GM23248 (cell line): Measurements from ENCODE around the gene IGFLR1. TPM values are rescaled to one million over a fixed set of nuclear protein-coding genes. Genes with fewer than 3 reads are reported as not detected.

Experiments used
- DNase-seq: peaks from one replicate; pipeline ENCODE4 v3.0.0-alpha.2; 2015
- H2AFZ ChIP-seq: fragments of 200-600 bp; sonication (generic); 2 replicates; pipeline ENCODE4 v1.6.1; 2016; ENCODE audit warnings: antibody characterized with exemption
- H3F3A ChIP-seq: fragments of 200-600 bp; sonication (generic); 2 replicates; pipeline ENCODE4 v1.6.1; 2016; ENCODE audit warnings: mild to moderate bottlenecking, antibody characterized with exemption, mixed run types; ENCODE audit not compliant: insufficient read depth
- H3K27ac ChIP-seq: fragments of 200-600 bp; sonication (generic); 2 replicates; pipeline ENCODE4 v1.5.1; 2016; ENCODE audit warnings: mild to moderate bottlenecking
- H3K27me3 ChIP-seq: fragments of 200-600 bp; sonication (generic); replicated peaks from 2 replicates; pipeline ENCODE4 v1.6.1; 2016; ENCODE audit warnings: mild to moderate bottlenecking; ENCODE audit not compliant: insufficient read depth
- H3K36me3 ChIP-seq: fragments of 200-600 bp; sonication (generic); 2 replicates; pipeline ENCODE4 v1.6.1; 2016; ENCODE audit warnings: low read depth, mild to moderate bottlenecking
- H3K4me1 ChIP-seq: fragments of 200-600 bp; sonication (generic); 2 replicates; pipeline ENCODE4 v1.6.1; 2016; ENCODE audit warnings: mild to moderate bottlenecking; ENCODE audit not compliant: insufficient read depth
- H3K4me2 ChIP-seq: fragments of 200-600 bp; sonication (generic); one replicate; pipeline ENCODE4 v1.6.1; 2016; ENCODE audit warnings: mild to moderate bottlenecking; ENCODE audit not compliant: unreplicated experiment
- H3K4me3 ChIP-seq: fragments of 200-600 bp; sonication (generic); 2 replicates; pipeline ENCODE4 v1.5.1; 2016; ENCODE audit warnings: mild to moderate bottlenecking
- H3K79me2 ChIP-seq: fragments of 200-600 bp; sonication (generic); 2 replicates; pipeline ENCODE4 v1.6.1; 2016; ENCODE audit warnings: mild to moderate bottlenecking; ENCODE audit not compliant: insufficient read depth
- H3K9ac ChIP-seq: fragments of 200-600 bp; sonication (generic); 2 replicates; pipeline ENCODE4 v1.6.1; 2016; ENCODE audit warnings: mild to moderate bottlenecking
- H3K9me2 ChIP-seq: fragments of 200-600 bp; sonication (generic); 2 replicates; pipeline ENCODE4 v1.6.1; 2016; ENCODE audit warnings: mixed run types, mild to moderate bottlenecking, moderate library complexity; ENCODE audit not compliant: insufficient read depth
- H3K9me3 ChIP-seq: fragments of 200-600 bp; sonication (generic); one replicate; pipeline ENCODE4 v1.6.1; 2017; ENCODE audit warnings: low read depth
- H4K20me1 ChIP-seq: fragments of 200-600 bp; sonication (generic); 2 replicates; pipeline ENCODE4 v1.6.0; 2016; ENCODE audit not compliant: insufficient read depth
- EZH2 ChIP-seq: fragments of 200-600 bp; sonication (generic); IDR thresholded peaks from 2 replicates; pipeline ENCODE4 v1.6.1; 2018; ENCODE audit warnings: antibody characterized with exemption, mild to moderate bottlenecking; ENCODE audit not compliant: insufficient read depth, poor library complexity, severe bottlenecking
- EZH2phosphoT487 ChIP-seq: fragments of 200-600 bp; sonication (generic); IDR thresholded peaks from 2 replicates; pipeline ENCODE4 v1.6.1; 2018; ENCODE audit warnings: antibody characterized with exemption, moderate library complexity, mild to moderate bottlenecking, low read depth; ENCODE audit not compliant: insufficient read depth
- WGBS, 2 experiments: methylation state at CpG; one replicate each; pipeline ENCODE4 v1.1.6; 2015 to 2017; ENCODE audit warnings: low lambda C conversion rate in 2 of 2, low coverage in 1 of 2; ENCODE audit errors: missing lambda C conversion rate in 2 of 2; 5-methylcytosine and 5-hydroxymethylcytosine counted together
- in situ Hi-C: fragments of 300-500 bp; cut with MboI; formaldehyde crosslinking; loops from 2 replicates; pipeline ENCODE4 v1.15.0; 2020
- polyA plus RNA-seq: library from polyadenylated mRNA; unstranded; fragments of >200 nt; fragmentation: Nextera tagmentation; extraction: Ambion mirVana; gene quantifications from 2 replicates; pipeline ENCODE4 v1.2.1, GENCODE V29; 2016
- total RNA-seq: library from RNA; depleted of rRNA; stranded (reverse); fragments of >200 nt; shearing (Covaris generic); gene quantifications from 2 replicates; pipeline ENCODE4 v1.2.3, GENCODE V29; 2014

The IGFLR1 gene
- total and polyA plus RNA-seq, 2 experiments from 2014 or later = 1.4 to 3.2 TPM

- Histone ChIP-seq H3K4me1 (no peaks in the 10 kb centered on the region), H3K27ac (no peak overlapping the region), H4K20me1 (no peaks in the 10 kb centered on the region), H3F3A (peaks cover 21% of the 10 kb centered on the region; the same call in 1 of the 2 replicates), H3K4me2 (no peak overlapping the region), H3K9me3 (no peaks in the 10 kb centered on the region), H3K4me3 (no peak overlapping the region), H3K79me2 (no peaks in the 10 kb centered on the region), H3K36me3 (no peaks in the 10 kb centered on the region; the same call in 1 of the 2 replicates), H3K9ac (no peak overlapping the region), H2AFZ (no peak overlapping the region), H3K27me3 (no peaks in the 10 kb centered on the region), H3K9me2 (no peaks in the 10 kb centered on the region)
- TF ChIP-seq EZH2 (no peak), EZH2phosphoT487 (no peak)
- 83 to 87% methylated on average over 22 of the region's 22 CpGs for WGBS, 2 experiments
- in situ Hi-C loops = no loop called here
- peak; percentile 43 for DNase-seq
Observed at GRCh38 chr19:35736913-35737886, 5.1 kb downstream of the IGFLR1 start.

DNA sequence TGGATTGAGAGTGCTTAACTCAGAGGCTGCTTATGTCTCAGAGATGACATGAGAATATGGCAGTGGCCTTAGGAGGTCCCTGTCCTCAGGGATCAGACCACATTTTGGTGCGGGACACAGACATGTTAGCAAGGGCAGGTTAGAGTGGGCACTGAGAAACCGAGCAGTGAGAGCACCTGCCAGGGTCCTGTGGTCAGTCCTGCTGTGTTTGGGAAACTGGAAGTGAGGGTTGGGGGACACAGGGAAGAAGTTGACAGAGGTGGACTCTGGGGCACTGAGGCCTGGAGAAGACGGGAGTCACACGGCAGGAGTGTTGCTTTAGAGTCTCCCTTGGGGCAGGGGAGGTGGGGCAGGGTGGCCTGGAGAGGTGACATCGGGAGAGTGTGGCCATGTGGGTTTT, 7.4 kb downstream of the IGFLR1 start:
- H3K79me2 ChIP-seq = no peaks in the 10 kb centered on the region
- no peaks in the 10 kb centered on the region for H3K4me1 ChIP-seq
- H3K27me3 ChIP-seq = no peaks in the 10 kb centered on the region
- no peak overlapping the region for H2AFZ ChIP-seq
- in situ Hi-C loops = no loop called here
- H3K4me3 ChIP-seq = no peak overlapping the region
- H3K9me3 ChIP-seq = no peaks in the 10 kb centered on the region
- no peak for DNase-seq
- peaks cover 21% of the 10 kb centered on the region; the same call in 1 of the 2 replicates for H3F3A ChIP-seq
- no peak overlapping the region for H3K27ac ChIP-seq
- peaks cover 11% of the 10 kb centered on the region; the same call in 1 of the 2 replicates for H3K36me3 ChIP-seq
- 82 to 91% methylated on average over 5 of the region's 5 CpGs for WGBS, 2 experiments
- TF ChIP-seq EZH2 (no peak), EZH2phosphoT487 (no peak)
- no peaks in the 10 kb centered on the region for H4K20me1 ChIP-seq
- no peak overlapping the region for H3K4me2 ChIP-seq
- H3K9me2 ChIP-seq = no peaks in the 10 kb centered on the region
- no peak overlapping the region for H3K9ac ChIP-seq

- H3K36me3 ChIP-seq = peaks cover 11% of the 10 kb centered on the region; the same call in 1 of the 2 replicates
- no peaks in the 10 kb centered on the region for H4K20me1 ChIP-seq
- in situ Hi-C loops = no loop called here
- no peak for DNase-seq
- H2AFZ ChIP-seq = no peak overlapping the region
- no peak overlapping the region for H3K4me3 ChIP-seq
- H3K9ac ChIP-seq = no peak overlapping the region
- H3K4me1 ChIP-seq = no peaks in the 10 kb centered on the region
- no peaks in the 10 kb centered on the region for H3K79me2 ChIP-seq
- H3F3A ChIP-seq = peaks cover 15% of the 10 kb centered on the region; the same call in 1 of the 2 replicates
- no peak for TF ChIP-seq EZH2
- no peak for TF ChIP-seq EZH2phosphoT487
- no peaks in the 10 kb centered on the region for H3K9me2 ChIP-seq
- no peaks in the 10 kb centered on the region for H3K27me3 ChIP-seq
- no peak overlapping the region for H3K4me2 ChIP-seq
- H3K9me3 ChIP-seq = no peaks in the 10 kb centered on the region
- WGBS, 2 experiments = 92 to 99% methylated on average over 8 of the region's 8 CpGs
- no peak overlapping the region for H3K27ac ChIP-seq
Observed at GRCh38 chr19:35734273-35734672, 8.0 kb downstream of the IGFLR1 start.

DNA sequence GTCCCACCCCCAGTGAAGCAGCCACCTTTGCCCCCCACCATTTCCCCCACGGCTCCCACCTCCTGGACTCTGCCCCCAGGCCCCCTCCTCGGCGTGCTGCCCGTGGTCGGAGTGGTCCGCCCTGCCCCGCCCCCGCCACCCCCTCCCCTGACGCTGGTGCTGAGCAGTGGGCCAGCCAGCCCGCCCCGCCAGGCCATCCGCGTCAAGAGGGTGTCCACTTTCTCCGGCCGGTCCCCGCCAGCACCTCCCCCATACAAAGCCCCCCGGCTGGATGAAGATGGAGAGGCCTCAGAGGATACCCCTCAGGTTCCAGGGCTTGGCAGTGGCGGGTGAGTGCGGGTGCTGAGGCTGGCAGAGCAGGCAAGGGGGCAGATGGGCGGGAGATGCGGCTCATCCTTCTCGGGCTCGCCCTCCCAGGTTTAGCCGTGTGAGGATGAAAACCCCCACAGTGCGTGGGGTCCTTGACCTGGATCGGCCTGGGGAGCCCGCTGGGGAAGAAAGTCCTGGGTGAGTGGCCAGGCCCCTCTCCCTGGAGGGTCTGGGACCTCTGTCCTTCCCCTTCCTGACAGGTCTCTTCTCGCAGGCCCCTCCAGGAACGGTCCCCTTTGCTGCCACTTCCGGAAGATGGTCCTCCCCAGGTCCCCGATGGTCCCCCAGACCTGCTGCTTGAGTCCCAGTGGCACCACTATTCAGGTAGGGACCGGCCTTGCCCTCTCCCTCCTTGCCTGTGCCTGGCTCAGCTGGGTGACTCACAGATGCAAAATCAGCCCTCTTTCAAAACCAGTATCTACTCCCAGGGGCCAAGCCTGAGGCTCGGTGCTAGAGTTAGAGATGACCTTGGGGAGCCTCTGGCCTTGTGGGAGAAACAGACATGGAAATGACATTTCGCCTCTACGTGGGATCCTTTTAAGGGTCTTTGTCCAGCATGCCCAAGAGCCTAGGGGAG, 8.8 kb downstream of the IGFLR1 start:
- Histone ChIP-seq H3K4me3 (no peak overlapping the region), H3K79me2 (no peaks in the 10 kb centered on the region), H3K4me2 (no peak overlapping the region), H3K9me2 (no peaks in the 10 kb centered on the region), H3K27ac (no peak overlapping the region), H2AFZ (no peak overlapping the region), H3F3A (0 out of 2 replicates have a peak, but pooled peaks cover 6% of the 10 kb centered on the region), H4K20me1 (no peaks in the 10 kb centered on the region), H3K27me3 (no peaks in the 10 kb centered on the region), H3K36me3 (peaks cover 11% of the 10 kb centered on the region; the same call in 1 of the 2 replicates), H3K9ac (no peak overlapping the region), H3K9me3 (no peaks in the 10 kb centered on the region), H3K4me1 (no peaks in the 10 kb centered on the region)
- WGBS, 2 experiments = 85 to 87% methylated on average over 31 to 35 of the region's 35 CpGs
- TF ChIP-seq EZH2phosphoT487 (no peak), EZH2 (no peak)
- peak; percentile 24 for DNase-seq
- in situ Hi-C loops = no loop called here
